ENCODE measurements around the gene SLC4A8. TPM values are rescaled to one million over a fixed set of nuclear protein-coding genes. Genes with fewer than 3 reads are reported as not detected.

Gene SLC4A8
- total RNA-seq, 3 donors from 2014 or later (not counting 1 experiment from before 2014, with no cell fraction given), result 9.8 to 19.2 (median 13.6) TPM

GRCh38 chr12:51521554-51522276 is 97.1 kb downstream of the SLC4A8 start:
- Histone ChIP-seq H3K4me3 (ENCODE audit: low read length) (no peak overlapping the region), H3K36me3 (ENCODE audit: control insufficient read depth, insufficient read depth, low read length) (no peaks in the 10 kb centered on the region), H3K9me3 (ENCODE audit: control insufficient read depth, insufficient read depth, low read length) (no peaks in the 10 kb centered on the region), H3K27me3 (ENCODE audit: control insufficient read depth, insufficient read depth, low read length) (no peaks in the 10 kb centered on the region), H3K27ac (ENCODE audit: low read length) (no peak overlapping the region), H3K4me1 (ENCODE audit: control insufficient read depth, insufficient read depth, low read length) (no peaks in the 10 kb centered on the region)
- no peak for TF ChIP-seq CTCF (IDR thresholded peaks at IDR 0.05)
- H3K36me3 Mint-ChIP-seq, result no peaks in the 10 kb centered on the region
- 94% methylated on average over 9 of the region's 9 CpGs for WGBS (ENCODE audit: insufficient coverage)
- intact Hi-C loops (cut with micrococcal nuclease), result no loop called here
- H3K4me3 Mint-ChIP-seq, result no peak overlapping the region
- DNase-seq, result no peak
- H3K4me1 Mint-ChIP-seq, result no peaks in the 10 kb centered on the region
- H3K9me3 Mint-ChIP-seq, result no peaks in the 10 kb centered on the region
- peak in 1 of 3 donors; percentile 19 for ATAC-seq
- no peak overlapping the region for H3K27ac Mint-ChIP-seq
- no peaks in the 10 kb centered on the region for H3K27me3 Mint-ChIP-seq (ENCODE audit: low read depth in 2 of 2)

- ATAC-seq, result no peak
- no peak for TF ChIP-seq CTCF (IDR thresholded peaks at IDR 0.05)
- H3K36me3 Mint-ChIP-seq, result no peaks in the 10 kb centered on the region
- no peaks in the 10 kb centered on the region for H3K9me3 Mint-ChIP-seq
- H3K4me3 Mint-ChIP-seq, result no peak overlapping the region
- no peak overlapping the region for H3K27ac ChIP-seq (ENCODE audit: low read length)
- H3K36me3 ChIP-seq (ENCODE audit: control insufficient read depth, insufficient read depth, low read length), result no peaks in the 10 kb centered on the region
- no peaks in the 10 kb centered on the region for H3K4me1 Mint-ChIP-seq
- no peak overlapping the region for H3K27ac Mint-ChIP-seq
- 96% methylated on average over 5 of the region's 5 CpGs for WGBS (ENCODE audit: insufficient coverage)
- intact Hi-C loops (cut with micrococcal nuclease), result no loop called here
- no peak for DNase-seq
- no peaks in the 10 kb centered on the region for H3K4me1 ChIP-seq (ENCODE audit: control insufficient read depth, insufficient read depth, low read length)
- H3K27me3 Mint-ChIP-seq (ENCODE audit: low read depth in 2 of 2), result no peaks in the 10 kb centered on the region
- no peaks in the 10 kb centered on the region for H3K9me3 ChIP-seq (ENCODE audit: control insufficient read depth, insufficient read depth, low read length)
- no peaks in the 10 kb centered on the region for H3K27me3 ChIP-seq (ENCODE audit: control insufficient read depth, insufficient read depth, low read length)
- H3K4me3 ChIP-seq (ENCODE audit: low read length), result no peak overlapping the region
These were observed 98.1 kb downstream of the SLC4A8 start for GRCh38 chr12:51522696-51523095.

GRCh38 chr12:51524386-51524901 is 99.8 kb downstream of the SLC4A8 start:
- Mint-ChIP-seq H3K27me3 (ENCODE audit: low read depth in 2 of 2) (no peaks in the 10 kb centered on the region), H3K27ac (no peak overlapping the region), H3K9me3 (no peaks in the 10 kb centered on the region), H3K4me3 (no peak overlapping the region), H3K36me3 (no peaks in the 10 kb centered on the region), H3K4me1 (no peaks in the 10 kb centered on the region)
- 85% methylated on average over 6 of the region's 6 CpGs for WGBS (ENCODE audit: insufficient coverage)
- TF ChIP-seq CTCF (IDR thresholded peaks at IDR 0.05), result no peak
- ATAC-seq (no peak), DNase-seq (no peak)
- Histone ChIP-seq H3K4me1 (ENCODE audit: control insufficient read depth, insufficient read depth, low read length) (no peaks in the 10 kb centered on the region), H3K4me3 (ENCODE audit: low read length) (no peak overlapping the region), H3K9me3 (ENCODE audit: control insufficient read depth, insufficient read depth, low read length) (no peaks in the 10 kb centered on the region), H3K27ac (ENCODE audit: low read length) (no peak overlapping the region), H3K36me3 (ENCODE audit: control insufficient read depth, insufficient read depth, low read length) (no peaks in the 10 kb centered on the region), H3K27me3 (ENCODE audit: control insufficient read depth, insufficient read depth, low read length) (no peaks in the 10 kb centered on the region)
- intact Hi-C loops (cut with micrococcal nuclease), result no loop called here

- peaks cover 0 to under 1% of the 10 kb centered on the region in 2 donors for H3K27me3 Mint-ChIP-seq (ENCODE audit: low read depth in 2 of 2)
- intact Hi-C loops (cut with micrococcal nuclease), result no loop called here
- Histone ChIP-seq H3K4me3 (ENCODE audit: low read length) (no peak overlapping the region), H3K27me3 (ENCODE audit: control insufficient read depth, insufficient read depth, low read length) (no peaks in the 10 kb centered on the region), H3K27ac (ENCODE audit: low read length) (no peak overlapping the region), H3K9me3 (ENCODE audit: control insufficient read depth, insufficient read depth, low read length) (no peaks in the 10 kb centered on the region), H3K4me1 (ENCODE audit: control insufficient read depth, insufficient read depth, low read length) (no peaks in the 10 kb centered on the region), H3K36me3 (ENCODE audit: control insufficient read depth, insufficient read depth, low read length) (no peaks in the 10 kb centered on the region)
- ATAC-seq (no peak), DNase-seq (no peak)
- H3K4me1 Mint-ChIP-seq, result no peaks in the 10 kb centered on the region
- H3K36me3 Mint-ChIP-seq, result no peaks in the 10 kb centered on the region
- H3K4me3 Mint-ChIP-seq, result no peak overlapping the region
- TF ChIP-seq CTCF (IDR thresholded peaks at IDR 0.05), result no peak
- H3K27ac Mint-ChIP-seq, result no peak overlapping the region
- H3K9me3 Mint-ChIP-seq, result no peaks in the 10 kb centered on the region
- 94% methylated on average over 11 of the region's 11 CpGs for WGBS (ENCODE audit: insufficient coverage)
These were observed 100.9 kb downstream of the SLC4A8 start for GRCh38 chr12:51525518-51525917.

Measured in natural killer cell (primary cell).